ENCODE measurements around the gene VPS50.
"Not testable (repeated sequence)": the region's sequence is repeated elsewhere in the genome, so short reads cannot be mapped to it uniquely, and the experiment has no call there.

The VPS50 gene

DNA sequence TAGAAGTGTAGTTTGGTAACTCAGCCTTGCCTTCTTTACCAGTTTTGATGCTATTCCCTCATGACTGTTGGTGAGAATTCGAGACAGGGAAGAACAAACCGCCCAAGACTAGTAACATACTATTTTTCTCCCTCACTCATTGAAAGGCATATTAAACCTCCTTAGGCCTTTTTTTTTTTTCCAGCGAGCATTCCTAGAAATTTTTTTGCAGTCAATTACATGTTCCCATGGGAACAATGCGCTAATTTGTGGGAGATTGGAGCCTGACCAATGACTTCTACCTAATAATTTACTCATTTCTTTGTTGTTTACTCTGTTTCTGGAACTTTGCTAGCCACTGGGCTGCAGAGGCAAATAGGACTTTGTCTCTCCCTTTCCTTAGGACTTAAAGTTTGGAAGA is 6.0 kb downstream of the VPS50 start:
- no peak for DNase-seq (ENCODE audit: low read depth in 2 of 2)

GRCh38 chr7:93238748-93239147 is 6.6 kb downstream of the VPS50 start:
- no peak for DNase-seq (ENCODE audit: low read depth in 2 of 2)

DNA sequence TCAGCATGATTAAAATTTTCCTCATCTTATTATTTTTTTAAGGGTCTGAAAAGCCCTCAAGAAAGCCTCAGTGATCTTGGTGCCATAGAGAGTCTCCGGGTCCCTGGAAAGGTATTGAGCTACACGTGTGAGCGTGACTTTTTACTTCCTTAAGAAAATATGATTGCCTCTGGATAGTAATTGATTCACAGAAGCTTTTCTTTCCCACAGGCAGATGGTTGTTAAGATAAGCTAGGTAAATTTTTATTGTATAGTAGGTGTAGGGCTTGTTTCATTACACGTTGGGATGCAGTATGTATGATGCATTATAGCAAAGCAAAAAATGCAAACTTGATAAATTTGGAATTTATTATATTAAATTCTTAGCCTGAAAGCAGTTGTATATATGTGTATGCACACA is 7.7 kb downstream of the VPS50 start:
- no peak for DNase-seq (ENCODE audit: low read depth in 2 of 2)

GRCh38 chr7:93242106-93242505 is 9.9 kb downstream of the VPS50 start:
- DNase-seq (ENCODE audit: low read depth in 2 of 2) = no peak

- DNase-seq (ENCODE audit: low read depth in 2 of 2) = no peak
These were observed 13.6 kb downstream of the VPS50 start for GRCh38 chr7:93245525-93246432.

GRCh38 chr7:93249491-93250148 is 17.5 kb downstream of the VPS50 start:
- no peak for DNase-seq (ENCODE audit: low read depth in 2 of 2)

- no peak for DNase-seq (ENCODE audit: low read depth in 2 of 2)
These were observed 26.5 kb downstream of the VPS50 start for GRCh38 chr7:93258661-93259060.

DNA sequence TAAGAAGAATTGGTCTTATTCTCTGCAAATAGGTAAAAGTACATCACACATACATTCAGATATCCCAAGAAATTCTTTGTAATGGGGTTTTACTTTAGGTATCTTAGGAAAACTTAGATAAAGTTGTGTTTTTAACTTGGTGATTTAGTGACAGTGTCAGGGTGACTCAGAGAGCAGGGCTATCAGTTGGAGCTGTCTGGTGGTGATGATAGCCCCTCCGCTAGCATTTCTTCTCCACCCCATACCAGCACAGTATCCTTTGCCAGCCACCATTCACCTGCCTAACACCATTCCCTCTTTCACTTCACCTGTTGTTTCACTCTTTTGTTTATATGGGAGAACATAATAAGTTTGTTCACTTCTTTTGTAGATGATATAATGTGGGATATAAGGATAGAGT is 30.4 kb downstream of the VPS50 start:
- DNase-seq (ENCODE audit: low read depth in 2 of 2) = no peak

DNA sequence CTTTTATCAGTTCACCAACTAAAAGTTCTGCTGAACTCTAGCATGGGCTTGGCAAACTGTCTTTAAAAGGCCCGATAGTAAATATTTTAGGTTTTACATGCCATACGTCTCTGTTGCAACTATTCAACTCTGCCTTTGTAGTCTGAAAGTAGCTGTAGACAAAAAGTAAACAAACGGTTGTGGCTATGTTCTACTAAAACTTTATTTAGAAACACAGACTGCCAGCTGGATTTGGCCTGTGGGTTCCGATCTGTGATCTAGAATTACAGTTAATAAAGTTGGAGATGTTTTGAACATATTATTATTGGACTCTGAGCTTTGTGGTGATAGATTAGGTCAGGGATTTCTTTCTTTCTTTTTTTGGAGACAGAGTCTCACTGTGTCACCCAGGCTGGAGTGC is 33.1 kb downstream of the VPS50 start:
- no peak for DNase-seq (ENCODE audit: low read depth in 2 of 2)

DNA sequence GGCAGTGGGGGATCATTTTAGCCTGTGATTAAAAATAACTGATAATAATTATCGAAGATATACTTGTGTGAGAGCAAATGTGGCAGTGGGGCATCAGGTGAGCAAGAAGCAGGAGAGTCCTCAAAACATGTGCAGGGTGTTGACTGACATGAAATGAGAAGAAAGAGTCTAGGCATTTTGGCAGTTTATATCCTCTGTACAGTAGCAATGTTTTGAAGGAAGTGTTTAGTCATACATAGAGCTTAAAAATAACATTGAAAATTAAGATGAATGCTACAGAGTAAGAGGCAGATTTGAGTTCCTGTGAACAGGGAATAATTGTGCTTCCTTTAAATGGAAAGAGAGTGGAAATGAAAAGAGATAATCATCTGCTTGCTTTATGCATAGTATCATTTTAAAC is 47.4 kb downstream of the VPS50 start:
- DNase-seq (ENCODE audit: low read depth in 2 of 2) = no peak

DNA sequence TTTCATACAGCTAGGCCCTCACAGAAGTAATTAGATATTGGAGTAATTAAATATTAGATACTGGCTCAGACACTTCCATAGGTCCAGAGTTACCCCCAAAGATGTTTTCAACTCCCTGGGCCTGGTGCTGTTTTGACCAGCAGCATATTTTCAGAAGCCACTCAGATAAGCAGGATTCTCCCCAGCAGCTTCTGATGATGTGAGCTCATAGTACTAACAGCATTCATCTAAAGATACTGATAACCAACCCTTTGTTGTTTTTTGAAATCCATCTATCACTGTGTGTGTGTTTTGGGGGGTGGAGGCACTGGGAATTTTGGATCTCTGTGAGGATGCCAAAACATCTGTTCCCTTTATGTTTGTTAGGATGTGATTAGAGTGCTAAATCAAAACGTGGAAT is 52.7 kb downstream of the VPS50 start:
- DNase-seq (ENCODE audit: low read depth in 2 of 2) = no peak

GRCh38 chr7:93293229-93293628 is 61.1 kb downstream of the VPS50 start:
- DNase-seq (ENCODE audit: low read depth in 2 of 2) = no peak

DNA sequence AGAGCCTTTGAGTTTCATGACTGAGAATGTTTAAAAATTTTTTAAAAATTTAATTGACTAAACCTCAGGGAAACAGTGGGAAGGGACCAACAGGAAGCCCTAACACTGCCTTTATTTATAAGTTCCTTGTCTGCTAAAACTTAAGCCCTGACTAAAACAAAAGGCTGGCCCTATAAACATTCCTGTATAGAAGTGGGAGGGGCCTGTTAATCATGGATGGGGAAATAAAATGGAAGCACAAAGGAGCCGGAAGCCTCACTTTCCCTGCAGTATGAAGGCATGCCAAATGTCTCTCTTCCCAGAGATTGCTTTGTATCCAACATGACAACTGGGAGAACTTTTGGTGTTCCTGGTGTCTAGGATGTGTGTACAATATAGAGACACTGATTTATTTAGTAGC is 66.0 kb downstream of the VPS50 start:
- no peak for DNase-seq (ENCODE audit: low read depth in 2 of 2)

- DNase-seq (ENCODE audit: low read depth in 2 of 2) = no peak
These were observed 66.5 kb downstream of the VPS50 start for GRCh38 chr7:93298671-93299070.

GRCh38 chr7:93301736-93302135 is 69.6 kb downstream of the VPS50 start:
- no peak for DNase-seq (ENCODE audit: low read depth in 2 of 2)

DNA sequence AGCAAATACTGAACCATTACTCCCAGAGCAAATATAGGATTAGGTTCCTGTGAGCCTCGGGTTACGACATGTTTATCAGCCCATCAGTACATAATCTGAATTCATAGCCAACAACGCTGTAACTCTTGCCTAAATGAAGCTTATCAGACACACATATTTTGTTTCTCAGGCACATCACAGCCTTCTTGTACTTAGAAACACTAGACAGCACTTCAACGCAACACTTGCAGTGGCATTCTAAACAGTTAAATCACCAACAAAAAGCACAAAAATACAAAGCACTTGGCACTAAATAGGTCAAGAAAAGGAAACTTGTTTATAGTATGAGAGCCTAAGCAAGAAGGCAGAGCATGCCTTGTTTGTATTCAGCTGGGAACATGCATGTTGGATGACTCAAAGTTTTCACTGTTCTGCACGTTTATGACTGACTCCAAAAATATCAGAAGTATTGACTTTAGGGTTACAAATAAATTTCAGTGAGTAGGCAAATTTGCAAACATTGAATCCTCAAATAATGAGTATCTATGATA is 75.0 kb downstream of the VPS50 start:
- DNase-seq (ENCODE audit: low read depth in 2 of 2) = no peak

DNA sequence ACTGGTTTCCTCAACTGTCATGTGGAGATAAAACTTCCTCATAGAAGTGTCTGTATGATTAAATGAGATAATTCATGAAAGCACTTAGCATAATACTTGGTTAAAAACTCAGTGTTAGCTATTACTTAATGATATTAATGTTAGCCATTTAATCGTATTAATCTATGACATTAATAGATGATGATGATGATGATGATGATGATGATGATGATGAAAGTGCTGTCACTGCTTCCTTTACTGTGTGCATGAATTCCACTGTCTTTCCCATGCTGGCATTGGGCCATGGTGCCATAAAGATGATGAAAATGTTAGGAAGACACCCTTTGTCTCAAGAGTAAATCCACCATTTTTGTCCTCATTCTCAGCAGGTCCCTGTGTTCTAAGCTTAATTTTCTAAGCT is 75.8 kb downstream of the VPS50 start:
- DNase-seq (ENCODE audit: low read depth in 2 of 2) = no peak

DNA sequence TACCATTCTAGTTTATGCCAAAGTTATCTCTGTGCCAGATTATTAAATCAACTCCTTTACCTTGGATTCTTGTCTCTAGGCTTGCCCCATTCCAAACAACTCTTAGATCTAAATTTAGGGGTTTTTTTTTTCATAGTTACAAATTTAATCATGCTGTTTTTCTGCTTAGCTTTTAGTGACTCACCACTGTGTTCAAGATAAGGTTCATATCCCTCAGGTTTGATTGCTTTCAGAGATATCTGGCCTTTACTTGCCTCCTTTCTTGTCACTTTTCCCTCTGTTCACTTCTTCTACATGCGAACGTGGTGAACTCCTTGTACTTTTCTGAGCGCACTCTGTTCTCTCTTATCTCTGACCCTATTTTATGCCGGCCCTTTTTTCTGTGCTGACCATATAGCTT is 78.2 kb downstream of the VPS50 start:
- DNase-seq (ENCODE audit: low read depth in 2 of 2) = no peak

GRCh38 chr7:93314449-93314848 is 82.3 kb downstream of the VPS50 start:
- no peak for DNase-seq (ENCODE audit: low read depth in 2 of 2)

GRCh38 chr7:93315896-93316295 is 83.7 kb downstream of the VPS50 start:
- no peak for DNase-seq (ENCODE audit: low read depth in 2 of 2)

DNA sequence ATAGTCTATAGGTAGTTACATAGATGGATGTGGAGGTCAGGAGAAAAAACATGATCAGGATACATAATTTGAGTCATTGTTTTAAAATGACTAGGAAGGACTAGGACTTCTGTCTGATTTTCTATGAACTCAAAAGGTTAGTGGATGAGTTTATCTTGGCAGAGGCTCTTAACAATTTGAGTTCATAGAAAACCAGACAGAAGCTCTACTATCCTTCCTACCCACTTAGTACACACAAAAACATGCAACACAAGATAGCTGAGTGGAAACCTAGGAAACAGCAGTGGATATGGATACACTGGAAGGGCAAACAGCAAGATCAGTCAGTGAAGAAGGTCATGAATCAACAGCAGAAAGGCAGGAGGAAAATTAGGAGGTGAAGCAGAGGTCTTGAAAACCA is 84.6 kb downstream of the VPS50 start:
- no peak for DNase-seq (ENCODE audit: low read depth in 2 of 2)

DNA sequence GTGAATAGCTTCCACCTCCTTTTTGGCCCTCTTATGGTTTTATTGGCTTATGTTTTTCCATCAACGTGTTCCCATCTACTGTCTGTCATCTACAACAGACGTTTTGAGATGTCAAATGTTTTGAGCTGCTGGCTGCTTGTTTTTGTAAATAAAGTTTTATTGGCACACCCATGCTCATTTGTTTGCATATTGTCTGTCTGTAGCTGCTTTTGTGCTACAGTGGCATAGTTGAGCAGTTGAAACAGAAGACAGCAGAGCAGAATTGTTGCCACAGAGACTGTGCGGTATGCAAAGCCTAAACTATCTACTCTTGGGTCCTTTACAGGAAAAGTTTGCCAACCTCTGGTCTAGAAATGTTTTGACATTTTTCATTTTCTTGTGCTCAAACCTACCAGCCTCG is 88.7 kb downstream of the VPS50 start:
- DNase-seq (ENCODE audit: low read depth in 2 of 2) = no peak

GRCh38 chr7:93326291-93326690 is 94.1 kb downstream of the VPS50 start:
- DNase-seq (ENCODE audit: low read depth in 2 of 2) = not testable (repeated sequence)

All from stimulated activated CD8-positive, alpha-beta memory T cell treated with anti-CD3 and anti-CD28 coated beads, Interleukin-2, amount 100 ng/mL, for 1 hour (primary cell).